Aorta (tissue), 5 donors: Measurements from ENCODE around the gene CDK15. TPM values are rescaled to one million over a fixed set of nuclear protein-coding genes. Genes with fewer than 3 reads are reported as not detected.
A peak's percentile ranks its signal among the peaks of the same experiment; 100 is the strongest.

ENCODE experiments used
- ATAC-seq: fragments of 200-7000 bp; cut with Tn5 transposase; one replicate; pipeline ENCODE4 v1.9.1; 2022; ENCODE audit warnings: moderate library complexity; ENCODE audit not compliant: low FRiP score
- DNase-seq, 2 donors: peaks; one replicate each; pipeline ENCODE4 v3.0.0-alpha.2; 2020
- H3K27ac ChIP-seq, 2 donors: one replicate each; pipeline ENCODE4 v1.5.1; 2013; ENCODE audit warnings: low read length in 2 of 2, mild to moderate bottlenecking in 2 of 2, moderate library complexity in 2 of 2, control low read depth in 1 of 2, inconsistent platforms in 1 of 2, low read depth in 1 of 2
- H3K27me3 ChIP-seq, 2 donors: one replicate each; pipeline ENCODE4 v1.6.1; 2013; ENCODE audit warnings: control low read depth in 1 of 2, low read length in 1 of 2, mild to moderate bottlenecking in 1 of 2, moderate library complexity in 1 of 2; ENCODE audit not compliant: insufficient read depth in 2 of 2, control insufficient read depth in 1 of 2
- H3K36me3 ChIP-seq, 2 donors: one replicate each; pipeline ENCODE4 v1.6.1; 2013; ENCODE audit warnings: control low read depth in 1 of 2, low read length in 1 of 2, mild to moderate bottlenecking in 1 of 2; ENCODE audit not compliant: insufficient read depth in 2 of 2, control insufficient read depth in 1 of 2
- H3K4me1 ChIP-seq, 2 donors: one replicate each; pipeline ENCODE4 v1.6.1; 2013; ENCODE audit warnings: low read length in 2 of 2, control low read depth in 1 of 2, mild to moderate bottlenecking in 1 of 2, moderate library complexity in 1 of 2; ENCODE audit not compliant: insufficient read depth in 2 of 2, control insufficient read depth in 1 of 2
- H3K4me3 ChIP-seq, 2 donors: one replicate each; pipeline ENCODE4 v1.5.1; 2013; ENCODE audit warnings: low read length in 2 of 2, control low read depth in 1 of 2, mild to moderate bottlenecking in 1 of 2
- H3K9me3 ChIP-seq: one replicate; pipeline ENCODE4 v1.6.1; 2013; ENCODE audit warnings: mild to moderate bottlenecking, low read length; ENCODE audit not compliant: control insufficient read depth
- WGBS, 2 donors: extraction: QIAGEN DNeasy Blood & Tissue Kit; methylation state at CpG; one replicate each; pipeline ENCODE4 v1.1.7; 2013; 5-methylcytosine and 5-hydroxymethylcytosine counted together
- intact Hi-C, 2 donors: fragments of 100-400 bp; cut with DNase I; formaldehyde crosslinking; loops; one replicate each; pipeline versions ENCODE4 v1.14.2 to v1.15.0; 2022
- polyA plus RNA-seq, 2 donors: library from polyadenylated mRNA; stranded (reverse); fragments of 200-250 nt; gene quantifications; one replicate each; pipeline ENCODE4 v1.2.3, GENCODE V29; 2013
- total RNA-seq, 2 donors: library from RNA; stranded (reverse); fragmentation: NEBNext Ultra II Directional; extraction: Animal tissue kit (Norgen Biotek cat#: 25700); gene quantifications; one replicate each; pipeline ENCODE4 v1.2.1, GENCODE V29; 2021
- donor health status: healthy with polysubstance abuse.
- donor health status: Bipolar disorder and iron deficiency.
- donor health status: DM: no; HTN: no; CAD: no.
- donor health status: DM: no; HTN: no; CAD: no.
- donor health status: DM: yes; HTN: yes; CAD: no.

CDK15 gene
- total and polyA plus RNA-seq, 4 donors: 0.56 to 7.7 (median 3.5) TPM

- intact Hi-C loops: no loop called here
- H3K36me3 ChIP-seq: peaks cover 0 to 2% of the 10 kb centered on the region in 2 donors
- ATAC-seq (no peak), DNase-seq (no peak)
- 89 to 92% methylated on average over 4 of the region's 4 CpGs for WGBS, 2 donors
- no peaks in the 10 kb centered on the region for H3K9me3 ChIP-seq
- H3K27ac ChIP-seq: no peak overlapping the region
- no peak overlapping the region for H3K4me3 ChIP-seq
- H3K4me1 ChIP-seq: no peaks in the 10 kb centered on the region
- no peaks in the 10 kb centered on the region for H3K27me3 ChIP-seq
Observed at GRCh38 chr2:201769666-201770373, 36.5 kb upstream of the CDK15 start.

GRCh38 chr2:201773990-201774389 lies 32.3 kb upstream of the CDK15 start:
- Histone ChIP-seq H3K4me3 (no peak overlapping the region), H3K9me3 (no peaks in the 10 kb centered on the region), H3K36me3 (no peaks in the 10 kb centered on the region), H3K27ac (no peak overlapping the region), H3K27me3 (no peaks in the 10 kb centered on the region), H3K4me1 (no peaks in the 10 kb centered on the region)
- intact Hi-C loops: no loop called here
- 88 to 92% methylated on average over 1 of the region's 1 CpG for WGBS, 2 donors
- ATAC-seq: no peak
- no peak for DNase-seq

- 92% methylated on average over 2 of the region's 2 CpGs for WGBS, 2 donors
- DNase-seq (no peak), ATAC-seq (no peak)
- Histone ChIP-seq H3K4me3 (no peak overlapping the region), H3K4me1 (no peaks in the 10 kb centered on the region), H3K27ac (no peak overlapping the region), H3K36me3 (no peaks in the 10 kb centered on the region), H3K9me3 (no peaks in the 10 kb centered on the region), H3K27me3 (no peaks in the 10 kb centered on the region)
- intact Hi-C loops: no loop called here
Observed at GRCh38 chr2:201774546-201774945, 31.8 kb upstream of the CDK15 start.

- ATAC-seq: no peak
- Histone ChIP-seq H3K4me1 (no peaks in the 10 kb centered on the region), H3K27ac (no peak overlapping the region), H3K9me3 (no peaks in the 10 kb centered on the region), H3K36me3 (no peaks in the 10 kb centered on the region), H3K4me3 (no peak overlapping the region), H3K27me3 (no peaks in the 10 kb centered on the region)
- 97 to 100% methylated on average over 1 of the region's 1 CpG for WGBS, 2 donors
- DNase-seq: no peak
- intact Hi-C loops: no loop called here
Observed at GRCh38 chr2:201775326-201775725, 31.0 kb upstream of the CDK15 start.

- ATAC-seq: no peak
- Histone ChIP-seq H3K9me3 (no peaks in the 10 kb centered on the region), H3K27me3 (no peaks in the 10 kb centered on the region), H3K4me1 (no peaks in the 10 kb centered on the region), H3K27ac (no peak overlapping the region), H3K4me3 (no peak overlapping the region), H3K36me3 (no peaks in the 10 kb centered on the region)
- intact Hi-C loops: no loop called here
- no peak for DNase-seq
Observed at GRCh38 chr2:201777043-201777442, 29.3 kb upstream of the CDK15 start.

GRCh38 chr2:201777869-201778268 lies 28.5 kb upstream of the CDK15 start:
- Histone ChIP-seq H3K27ac (no peak overlapping the region), H3K4me1 (no peaks in the 10 kb centered on the region), H3K4me3 (no peak overlapping the region), H3K9me3 (no peaks in the 10 kb centered on the region), H3K36me3 (no peaks in the 10 kb centered on the region), H3K27me3 (no peaks in the 10 kb centered on the region)
- intact Hi-C loops: no loop called here
- ATAC-seq: no peak
- no peak for DNase-seq

- H3K4me1 ChIP-seq: no peaks in the 10 kb centered on the region
- 3 to 5% methylated on average over 22 of the region's 22 CpGs for WGBS, 2 donors
- no peaks in the 10 kb centered on the region for H3K9me3 ChIP-seq
- H3K4me3 ChIP-seq: peak overlapping the region; percentile 59 to 91
- intact Hi-C loops: no loop called here
- ATAC-seq: peak; percentile 45
- H3K27ac ChIP-seq: peak overlapping the region in 1 of 2 donors; percentile 54
- no peaks in the 10 kb centered on the region for H3K27me3 ChIP-seq
- no peaks in the 10 kb centered on the region for H3K36me3 ChIP-seq
- DNase-seq: no peak
Observed at GRCh38 chr2:201779901-201780673, 26.2 kb upstream of the CDK15 start.

GRCh38 chr2:201780674-201781493 lies 25.5 kb upstream of the CDK15 start, which contains the start of gene ALS2:
ALS2 (minus strand) TSS chr2:201780933; CDS start chr2:201768885, 12,048 bp downstream.
- Histone ChIP-seq H3K27ac (peak within 1 kb of the TSS in 1 of 2 donors; percentile 54), H3K36me3 (no peaks in the 10 kb centered on the region), H3K27me3 (no peaks in the 10 kb centered on the region), H3K4me1 (no peaks in the 10 kb centered on the region), H3K4me3 (peak within 1 kb of the TSS; percentile 59 to 91), H3K9me3 (no peaks in the 10 kb centered on the region)
- peak; percentile 97 to 99 for DNase-seq
- WGBS, 2 donors: 0% methylated on average over 60 of the region's 60 CpGs
- ATAC-seq: peak; percentile 97
- intact Hi-C loops: no loop called here
